HFFc6 (cell line): Measurements from ENCODE around the gene KCNAB1. TPM values are rescaled to one million over a fixed set of nuclear protein-coding genes. Genes with fewer than 3 reads are reported as not detected.
A peak's percentile ranks its signal among the peaks of the same experiment; 100 is the strongest.

Source experiments
- DNase-seq: peaks from one replicate; pipeline ENCODE4 v3.0.0-alpha.2; 2018
- H3K27ac Mint-ChIP-seq: 2 replicates; pipeline ENCODE4 v1.8.0; 2020; ENCODE audit warnings: mild to moderate bottlenecking, mixed read lengths
- H3K27me3 Mint-ChIP-seq: 2 replicates; pipeline ENCODE4 v1.8.0; 2021; ENCODE audit warnings: mild to moderate bottlenecking, moderate library complexity, mixed read lengths; ENCODE audit not compliant: insufficient read depth
- H3K36me3 Mint-ChIP-seq: 2 replicates; pipeline ENCODE4 v1.8.0; 2021; ENCODE audit warnings: low read depth, mixed read lengths
- H3K4me1 Mint-ChIP-seq: 2 replicates; pipeline ENCODE4 v1.8.0; 2020; ENCODE audit warnings: low read depth, mixed read lengths
- H3K4me3 Mint-ChIP-seq: 2 replicates; pipeline ENCODE4 v1.8.0; 2020; ENCODE audit warnings: mild to moderate bottlenecking, moderate library complexity, mixed read lengths
- H3K9me3 Mint-ChIP-seq: 2 replicates; pipeline ENCODE4 v1.8.0; 2020; ENCODE audit warnings: mild to moderate bottlenecking, mixed read lengths
- CTCF ChIP-seq: fragments of 200-600 bp; sonication (generic); IDR thresholded peaks from 2 replicates; pipeline ENCODE4 v1.5.0; 2021; ENCODE audit warnings: antibody characterized with exemption, mild to moderate bottlenecking
- total RNA-seq, 6 experiments: library from RNA; stranded (reverse); fragmentation: NEBNext Ultra II Directional; extraction: Animal tissue kit (Norgen Biotek cat#: 25700); gene quantifications; 2 replicates in 1 of 6; 3 replicates in 5 of 6; pipeline ENCODE4 v1.2.3, GENCODE V29; 2021

Gene KCNAB1
- total RNA-seq, 6 experiments from 2014 or later, result not detected

- TF ChIP-seq CTCF, result no peak
- Mint-ChIP-seq H3K27me3 (peaks cover 5% of the 10 kb centered on the region), H3K4me3 (no peak overlapping the region), H3K9me3 (no peaks in the 10 kb centered on the region), H3K36me3 (0 out of 2 replicates have a peak, but pooled peaks cover 5% of the 10 kb centered on the region), H3K4me1 (peaks cover 43% of the 10 kb centered on the region), H3K27ac (no peak overlapping the region)
- DNase-seq, result no peak
Observed at GRCh38 chr3:156532730-156533129, 412.4 kb downstream of the KCNAB1 start.

- no peaks in the 10 kb centered on the region for H3K9me3 Mint-ChIP-seq
- peak overlapping the region; percentile 4; the same call in 1 of the 2 replicates for H3K27ac Mint-ChIP-seq
- peaks cover 7% of the 10 kb centered on the region; the same call in 1 of the 2 replicates for H3K36me3 Mint-ChIP-seq
- peaks cover 5% of the 10 kb centered on the region for H3K27me3 Mint-ChIP-seq
- DNase-seq, result no peak
- TF ChIP-seq CTCF, result no peak
- H3K4me3 Mint-ChIP-seq, result no peak overlapping the region
- H3K4me1 Mint-ChIP-seq, result peaks cover 48% of the 10 kb centered on the region
Observed at GRCh38 chr3:156533205-156533604, 412.8 kb downstream of the KCNAB1 start.

- Mint-ChIP-seq H3K4me3 (no peak overlapping the region), H3K36me3 (peaks cover 11% of the 10 kb centered on the region; the same call in 1 of the 2 replicates), H3K9me3 (no peaks in the 10 kb centered on the region), H3K4me1 (peaks cover 62% of the 10 kb centered on the region), H3K27me3 (peaks cover 5% of the 10 kb centered on the region), H3K27ac (peak overlapping the region; percentile 81)
- TF ChIP-seq CTCF, result peak; percentile 68
- peak; percentile 96 for DNase-seq
Observed at GRCh38 chr3:156535162-156535627, 414.8 kb downstream of the KCNAB1 start.

- H3K27ac Mint-ChIP-seq, result peak overlapping the region; percentile 81
- no peak for TF ChIP-seq CTCF
- H3K4me3 Mint-ChIP-seq, result no peak overlapping the region
- no peak for DNase-seq
- no peaks in the 10 kb centered on the region for H3K9me3 Mint-ChIP-seq
- peaks cover 65% of the 10 kb centered on the region for H3K4me1 Mint-ChIP-seq
- peaks cover 11% of the 10 kb centered on the region; the same call in 1 of the 2 replicates for H3K36me3 Mint-ChIP-seq
- peaks cover 5% of the 10 kb centered on the region for H3K27me3 Mint-ChIP-seq
Observed at GRCh38 chr3:156535798-156536197, 415.4 kb downstream of the KCNAB1 start.

GRCh38 chr3:156536524-156537316 lies 416.3 kb downstream of the KCNAB1 start:
- Mint-ChIP-seq H3K4me3 (no peak overlapping the region), H3K27ac (peak overlapping the region; percentile 62), H3K4me1 (peaks cover 66% of the 10 kb centered on the region), H3K36me3 (peaks cover 11% of the 10 kb centered on the region; the same call in 1 of the 2 replicates), H3K9me3 (no peaks in the 10 kb centered on the region), H3K27me3 (peaks cover 5% of the 10 kb centered on the region)
- TF ChIP-seq CTCF, result no peak
- DNase-seq, result no peak
